ENCODE measurements around the gene CMC2. TPM values are rescaled to one million over a fixed set of nuclear protein-coding genes. Genes with fewer than 3 reads are reported as not detected.

The CMC2 gene
- total RNA-seq, 2 experiments from 2014 or later, result 89.1 to 99.8 TPM

- Histone ChIP-seq H3K36me3 (ENCODE audit: insufficient read depth, low read length) (peaks cover 29% of the 10 kb centered on the region), H3K4me3 (ENCODE audit: low read depth, low read length, poor library complexity, severe bottlenecking) (peak overlapping the region; percentile 76), H3K79me2 (ENCODE audit: insufficient read depth, low read depth, low read length) (peaks cover 18% of the 10 kb centered on the region; the same call in 1 of the 2 replicates), H3K27ac (ENCODE audit: low read depth, low read length, poor library complexity, severe bottlenecking) (peak overlapping the region; percentile 15), H3K9me2 (ENCODE audit: insufficient read depth, low read length) (no peaks in the 10 kb centered on the region), H3K4me1 (ENCODE audit: insufficient read depth, low read length, poor library complexity, severe bottlenecking) (peaks cover 13% of the 10 kb centered on the region), H2AFZ (ENCODE audit: low read length) (peak overlapping the region; percentile 74; the same call in 1 of the 2 replicates), H3K9me3 (ENCODE audit: low read length) (no peaks in the 10 kb centered on the region), H4K20me1 (ENCODE audit: insufficient read depth, low read length) (no peaks in the 10 kb centered on the region), H3K4me2 (ENCODE audit: low read length) (peak overlapping the region; percentile 92)
- peak; percentile 72 for DNase-seq (ENCODE audit: low spot score)
- POLR2A ChIA-PET, result interaction anchor here (0.6 to 2.0 kb wide), 4 partner anchors 36 to 42 kb away, joined by 3 to 10 read pairs (median 4); partner anchors contain the start of gene C16orf46
- intact Hi-C loops (cut with micrococcal nuclease; ENCODE audit: unreplicated experiment), result loop anchor here (1.0 to 10.0 kb wide), 4 partner anchors 41 to 701 kb away; partner anchors contain the start of genes C16orf46 and GCSH
- no TSS peak for BruUV-seq (replicated peaks)
- CTCF ChIA-PET (ENCODE audit: unreplicated experiment), result no interaction called here
- TF ChIP-seq, protein P1, sequence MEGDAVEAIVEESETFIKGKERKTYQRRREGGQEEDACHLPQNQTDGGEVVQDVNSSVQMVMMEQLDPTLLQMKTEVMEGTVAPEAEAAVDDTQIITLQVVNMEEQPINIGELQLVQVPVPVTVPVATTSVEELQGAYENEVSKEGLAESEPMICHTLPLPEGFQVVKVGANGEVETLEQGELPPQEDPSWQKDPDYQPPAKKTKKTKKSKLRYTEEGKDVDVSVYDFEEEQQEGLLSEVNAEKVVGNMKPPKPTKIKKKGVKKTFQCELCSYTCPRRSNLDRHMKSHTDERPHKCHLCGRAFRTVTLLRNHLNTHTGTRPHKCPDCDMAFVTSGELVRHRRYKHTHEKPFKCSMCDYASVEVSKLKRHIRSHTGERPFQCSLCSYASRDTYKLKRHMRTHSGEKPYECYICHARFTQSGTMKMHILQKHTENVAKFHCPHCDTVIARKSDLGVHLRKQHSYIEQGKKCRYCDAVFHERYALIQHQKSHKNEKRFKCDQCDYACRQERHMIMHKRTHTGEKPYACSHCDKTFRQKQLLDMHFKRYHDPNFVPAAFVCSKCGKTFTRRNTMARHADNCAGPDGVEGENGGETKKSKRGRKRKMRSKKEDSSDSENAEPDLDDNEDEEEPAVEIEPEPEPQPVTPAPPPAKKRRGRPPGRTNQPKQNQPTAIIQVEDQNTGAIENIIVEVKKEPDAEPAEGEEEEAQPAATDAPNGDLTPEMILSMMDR (conservative IDR thresholded peaks at IDR 0.05; ENCODE audit: low read length), result no peak
- no peak for TF ChIP-seq EZH2phosphoT487 (IDR thresholded peaks at IDR 0.05; ENCODE audit: borderline replicate concordance, low read depth, low read length)
These were observed 29.5 kb upstream of the CMC2 start for GRCh38 chr16:81035975-81036750.

DNA sequence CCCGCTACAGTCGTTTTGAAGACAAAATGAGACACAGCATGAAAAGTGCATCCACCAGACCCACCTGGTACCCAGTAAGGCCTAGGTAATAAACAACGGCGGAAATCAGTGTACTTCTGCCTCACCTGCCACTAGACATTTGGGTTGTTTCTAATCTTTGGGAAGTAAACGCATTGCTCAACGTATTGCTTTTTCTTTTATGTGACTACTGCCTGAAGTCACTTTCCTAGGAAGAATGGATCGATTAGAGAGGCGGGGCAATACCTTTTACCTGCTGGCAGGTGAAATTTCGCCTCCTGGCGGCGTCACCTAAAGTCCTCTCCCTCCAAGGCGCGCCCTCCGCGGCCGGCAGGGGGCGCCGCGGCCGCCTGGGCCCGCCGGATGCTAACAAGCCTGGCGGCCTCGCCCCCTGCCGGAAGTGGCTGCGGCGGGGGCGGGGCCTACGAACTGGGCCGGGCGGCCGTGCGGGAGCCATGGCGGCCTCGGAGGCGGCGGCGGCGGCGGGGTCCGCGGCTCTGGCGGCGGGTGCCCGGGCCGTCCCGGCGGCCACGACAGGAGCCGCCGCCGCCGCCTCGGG lies 28.8 kb upstream of the CMC2 start, which contains the start of gene ATMIN:
ATMIN (plus strand) TSS at position 445 of the 577 bp plus-strand sequence; CDS start at position 474, 29 bp downstream.
- Histone ChIP-seq H3K4me2 (ENCODE audit: low read length) (peak within 1 kb of the TSS; percentile 92), H2AFZ (ENCODE audit: low read length) (peak within 1 kb of the TSS; percentile 74; the same call in 1 of the 2 replicates), H4K20me1 (ENCODE audit: insufficient read depth, low read length) (no peaks in the 10 kb centered on the region)

More for the DNA sequence above, 28.8 kb upstream of the CMC2 start, which contains the start of gene ATMIN:
- Histone ChIP-seq H3K9me2 (ENCODE audit: insufficient read depth, low read length) (no peaks in the 10 kb centered on the region), H3K27ac (ENCODE audit: low read depth, low read length, poor library complexity, severe bottlenecking) (peak within 1 kb of the TSS; percentile 15), H3K36me3 (ENCODE audit: insufficient read depth, low read length) (peaks cover 28% of the 10 kb centered on the region), H3K4me1 (ENCODE audit: insufficient read depth, low read length, poor library complexity, severe bottlenecking) (peaks cover 13% of the 10 kb centered on the region), H3K79me2 (ENCODE audit: insufficient read depth, low read depth, low read length) (peaks cover 18% of the 10 kb centered on the region; the same call in 1 of the 2 replicates), H3K9me3 (ENCODE audit: low read length) (no peaks in the 10 kb centered on the region), H3K4me3 (ENCODE audit: low read depth, low read length, poor library complexity, severe bottlenecking) (peak within 1 kb of the TSS; percentile 76)
- BruUV-seq (replicated peaks), result no TSS peak
- no peak for TF ChIP-seq EZH2phosphoT487 (IDR thresholded peaks at IDR 0.05; ENCODE audit: borderline replicate concordance, low read depth, low read length)
- TF ChIP-seq, protein P1 (conservative IDR thresholded peaks at IDR 0.05; ENCODE audit: low read length), result peak; percentile 95
- CTCF ChIA-PET (ENCODE audit: unreplicated experiment), result no interaction called here
- peak; percentile 93 for DNase-seq (ENCODE audit: low spot score)
- intact Hi-C loops (cut with micrococcal nuclease; ENCODE audit: unreplicated experiment), result loop anchor here (1.0 to 10.0 kb wide), 3 partner anchors 61 to 702 kb away; partner anchors contain the start of gene GCSH
- POLR2A ChIA-PET, result interaction anchor here (1.3 kb wide), 1 partner anchor 38 kb away, joined by 3 read pairs; no protein-coding TSS in a partner anchor

Measured in OCI-LY7 (cell line).